Lung (tissue), 12 donors: ENCODE results near the gene COX6A1. TPM values are rescaled to one million over a fixed set of nuclear protein-coding genes. Genes with fewer than 3 reads are reported as not detected.

Experiments used
- ATAC-seq: fragments of 200-7000 bp; cut with Tn5 transposase; one replicate; pipeline ENCODE4 v1.9.1; 2020; ENCODE audit warnings: moderate number of reproducible peaks; ENCODE audit not compliant: insufficient read depth, low FRiP score
- DNase-seq, 3 donors: peaks; one replicate each; pipeline ENCODE4 v3.0.0-alpha.2; 2013 to 2017
- H3K27ac ChIP-seq, 2 donors: one replicate each; pipeline ENCODE4 v1.5.1; 2013; ENCODE audit warnings: mild to moderate bottlenecking in 2 of 2, moderate library complexity in 2 of 2, control low read depth in 1 of 2, inconsistent platforms in 1 of 2, low read depth in 1 of 2, low read length in 1 of 2
- H3K27me3 ChIP-seq, 3 donors: one replicate each; pipeline ENCODE4 v1.5.1; 2013; ENCODE audit warnings: low read length in 2 of 3; ENCODE audit not compliant: control insufficient read depth in 3 of 3, insufficient read depth in 3 of 3
- H3K36me3 ChIP-seq, 4 donors: one replicate each; pipeline ENCODE4 v1.5.1; 2013; ENCODE audit warnings: low read length in 4 of 4, mild to moderate bottlenecking in 1 of 4, moderate library complexity in 1 of 4; ENCODE audit not compliant: control insufficient read depth in 4 of 4, insufficient read depth in 4 of 4
- H3K4me1 ChIP-seq, 5 donors: one replicate each; pipeline ENCODE4 v1.5.1; 2013; ENCODE audit warnings: low read length in 5 of 5, mild to moderate bottlenecking in 2 of 5, moderate library complexity in 1 of 5; ENCODE audit not compliant: control insufficient read depth in 5 of 5, insufficient read depth in 5 of 5
- H3K4me3 ChIP-seq: one replicate; pipeline ENCODE4 v1.5.1; 2013; ENCODE audit warnings: mild to moderate bottlenecking, control low read depth, moderate library complexity
- H3K9ac ChIP-seq, 2 donors: one replicate each; pipeline ENCODE4 v1.5.1; 2013; ENCODE audit warnings: low read length in 2 of 2, control low read depth in 1 of 2; ENCODE audit not compliant: insufficient read depth in 1 of 2
- H3K9me3 ChIP-seq, 4 donors: one replicate each; pipeline ENCODE4 v1.5.1; 2013; ENCODE audit warnings: low read length in 3 of 4, mild to moderate bottlenecking in 1 of 4, moderate library complexity in 1 of 4; ENCODE audit not compliant: control insufficient read depth in 4 of 4, insufficient read depth in 3 of 4
- WGBS, 2 donors: extraction: QIAGEN DNeasy Blood & Tissue Kit; methylation state at CpG; one replicate each; pipeline ENCODE4 v1.1.7; 2013; 5-methylcytosine and 5-hydroxymethylcytosine counted together
- polyA plus RNA-seq, 2 donors: library from polyadenylated mRNA; stranded (reverse); fragments of 200-250 nt; gene quantifications; one replicate each; pipeline ENCODE4 v1.2.1, GENCODE V29; 2013
- total RNA-seq, 2 donors: library from RNA; depleted of rRNA in 1 of 2; stranded (reverse); fragments of >200 nt in 1 of 2; gene quantifications; one replicate each; pipeline ENCODE4 v1.2.1, GENCODE V29; 2014 to 2021
- TF ChIP-seq, protein P1 (sequence below): IDR thresholded peaks from 2 replicates; pipeline ENCODE4 v1.5.1; 2012; ENCODE audit warnings: mild to moderate bottlenecking; ENCODE audit errors: control extremely low read depth, extremely low read depth
- donor health status: control.
- donor health status: control.
- donor health status: Bipolar disorder and iron deficiency.
- donor health status: healthy.
- donor health status: DM: yes; HTN: yes; CAD: no.

The COX6A1 gene
- total and polyA plus RNA-seq, 4 donors: 211 to 1,397 (median 525) TPM

GRCh38 chr12:120455302-120455701 lies 17.4 kb downstream of the COX6A1 start:
- Histone ChIP-seq H3K9ac (no peak overlapping the region), H3K27me3 (no peaks in the 10 kb centered on the region), H3K4me3 (no peak overlapping the region), H3K4me1 (no peaks in the 10 kb centered on the region), H3K36me3 (peaks cover 20 to 47% (median 27%) of the 10 kb centered on the region in 4 donors), H3K27ac (no peak overlapping the region), H3K9me3 (no peaks in the 10 kb centered on the region)
- 92 to 93% methylated on average over 7 of the region's 7 CpGs for WGBS, 2 donors
- ATAC-seq (no peak), DNase-seq (no peak)
- TF ChIP-seq, protein P1, sequence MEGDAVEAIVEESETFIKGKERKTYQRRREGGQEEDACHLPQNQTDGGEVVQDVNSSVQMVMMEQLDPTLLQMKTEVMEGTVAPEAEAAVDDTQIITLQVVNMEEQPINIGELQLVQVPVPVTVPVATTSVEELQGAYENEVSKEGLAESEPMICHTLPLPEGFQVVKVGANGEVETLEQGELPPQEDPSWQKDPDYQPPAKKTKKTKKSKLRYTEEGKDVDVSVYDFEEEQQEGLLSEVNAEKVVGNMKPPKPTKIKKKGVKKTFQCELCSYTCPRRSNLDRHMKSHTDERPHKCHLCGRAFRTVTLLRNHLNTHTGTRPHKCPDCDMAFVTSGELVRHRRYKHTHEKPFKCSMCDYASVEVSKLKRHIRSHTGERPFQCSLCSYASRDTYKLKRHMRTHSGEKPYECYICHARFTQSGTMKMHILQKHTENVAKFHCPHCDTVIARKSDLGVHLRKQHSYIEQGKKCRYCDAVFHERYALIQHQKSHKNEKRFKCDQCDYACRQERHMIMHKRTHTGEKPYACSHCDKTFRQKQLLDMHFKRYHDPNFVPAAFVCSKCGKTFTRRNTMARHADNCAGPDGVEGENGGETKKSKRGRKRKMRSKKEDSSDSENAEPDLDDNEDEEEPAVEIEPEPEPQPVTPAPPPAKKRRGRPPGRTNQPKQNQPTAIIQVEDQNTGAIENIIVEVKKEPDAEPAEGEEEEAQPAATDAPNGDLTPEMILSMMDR: no peak

- Histone ChIP-seq H3K9ac (no peak overlapping the region), H3K27me3 (no peaks in the 10 kb centered on the region), H3K9me3 (no peaks in the 10 kb centered on the region), H3K36me3 (peaks cover 33 to 61% (median 35%) of the 10 kb centered on the region in 4 donors), H3K4me3 (no peak overlapping the region), H3K4me1 (no peaks in the 10 kb centered on the region), H3K27ac (no peak overlapping the region)
- 86 to 92% methylated on average over 6 of the region's 6 CpGs for WGBS, 2 donors
- ATAC-seq (no peak), DNase-seq (no peak)
- TF ChIP-seq, protein P1: no peak
Observed at GRCh38 chr12:120457133-120457532, 19.2 kb downstream of the COX6A1 start.

DNA sequence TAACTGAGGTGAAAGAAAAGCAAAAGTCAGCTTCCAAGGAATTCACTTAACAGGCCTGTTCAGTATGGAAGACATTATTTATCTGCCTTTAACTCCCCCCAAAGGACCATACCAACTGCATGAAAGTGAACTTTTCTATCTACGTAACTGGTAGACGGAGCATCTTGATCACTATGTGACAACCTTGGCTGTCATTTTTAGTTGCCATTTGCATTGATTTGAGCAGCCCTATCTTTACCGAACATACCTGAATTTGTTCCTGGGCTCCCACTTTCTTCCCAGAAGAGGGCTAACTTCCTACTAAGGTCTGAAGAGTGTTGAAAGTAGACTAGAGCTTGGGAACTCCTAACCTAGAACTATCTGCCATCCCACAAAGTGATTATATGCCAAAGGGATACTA lies 22.2 kb downstream of the COX6A1 start:
- WGBS, 2 donors: 93 to 95% methylated on average over 3 of the region's 3 CpGs

More for the DNA sequence above, 22.2 kb downstream of the COX6A1 start:
- no peaks in the 10 kb centered on the region for H3K9me3 ChIP-seq
- H3K4me3 ChIP-seq: no peak overlapping the region
- DNase-seq (no peak), ATAC-seq (no peak)
- peaks cover 53 to 77% (median 56%) of the 10 kb centered on the region in 4 donors for H3K36me3 ChIP-seq
- TF ChIP-seq, protein P1: no peak
- no peaks in the 10 kb centered on the region for H3K27me3 ChIP-seq
- no peak overlapping the region for H3K27ac ChIP-seq
- no peaks in the 10 kb centered on the region for H3K4me1 ChIP-seq
- H3K9ac ChIP-seq: no peak overlapping the region
